Heart left ventricle (tissue), 16 donors: ENCODE measurements around the gene EEF1A2. TPM values are rescaled to one million over a fixed set of nuclear protein-coding genes. Genes with fewer than 3 reads are reported as not detected.

ENCODE experiments used
- ATAC-seq, 4 donors: fragments of 200-7000 bp; cut with Tn5 transposase; one replicate each; pipeline ENCODE4 v1.9.1; 2020 to 2022; ENCODE audit warnings: moderate library complexity in 4 of 4, mild to moderate bottlenecking in 3 of 4, moderate number of reproducible peaks in 1 of 4
- DNase-seq, 5 donors: peaks; one replicate each; pipeline ENCODE4 v3.0.0-alpha.2; 2020
- H3K27ac ChIP-seq, 12 donors: fragments of 200-600 bp; sonication (generic) in 4 of 12; one replicate each; pipeline versions ENCODE4 v1.5.0 to v1.8.0; 2016 to 2022; ENCODE audit warnings: mild to moderate bottlenecking in 2 of 12
- H3K27me3 ChIP-seq, 9 donors: fragments of 200-600 bp; sonication (generic) in 2 of 9; one replicate each; pipeline versions ENCODE4 v1.5.1 to v1.8.0; 2016 to 2022; ENCODE audit warnings: mild to moderate bottlenecking in 3 of 9
- H3K36me3 ChIP-seq, 9 donors: fragments of 200-600 bp; sonication (generic) in 2 of 9; one replicate each; pipeline versions ENCODE4 v1.5.0 to v1.8.0; 2018 to 2022; ENCODE audit warnings: mild to moderate bottlenecking in 2 of 9
- H3K4me1 ChIP-seq, 12 donors: fragments of 200-600 bp; sonication (generic) in 4 of 12; one replicate each; pipeline versions ENCODE4 v1.5.0 to v1.8.0; 2016 to 2022; ENCODE audit warnings: mild to moderate bottlenecking in 3 of 12
- H3K4me3 ChIP-seq, 12 donors: fragments of 200-600 bp; sonication (generic) in 4 of 12; one replicate each; pipeline versions ENCODE4 v1.5.0 to v1.8.0; 2017 to 2022; ENCODE audit warnings: mild to moderate bottlenecking in 9 of 12, moderate library complexity in 4 of 12
- H3K9me3 ChIP-seq, 12 donors: fragments of 200-600 bp; sonication (generic) in 4 of 12; one replicate each; pipeline versions ENCODE4 v1.5.0 to v1.8.0; 2016 to 2022; ENCODE audit warnings: mild to moderate bottlenecking in 1 of 12
- CTCF ChIP-seq, 12 donors: fragments of 200-600 bp; sonication (generic) in 4 of 12; IDR thresholded peaks; one replicate each; pipeline versions ENCODE4 v1.5.0 to v1.8.0; 2018 to 2022; ENCODE audit warnings: antibody characterized with exemption in 12 of 12, mild to moderate bottlenecking in 5 of 12
- POLR2A ChIP-seq, 2 donors: fragments of 450-650 bp; IDR thresholded peaks; one replicate each; pipeline ENCODE4 v1.6.1; 2017; ENCODE audit warnings: antibody characterized with exemption in 2 of 2, mild to moderate bottlenecking in 2 of 2, moderate library complexity in 2 of 2
- WGBS, 4 donors: extraction: QIAGEN DNeasy Blood & Tissue Kit in 2 of 4; methylation state at CpG; one replicate each; pipeline versions ENCODE4 v1.1.5 to v1.1.7; 2013 to 2018; 5-methylcytosine and 5-hydroxymethylcytosine counted together
- intact Hi-C, 10 donors: fragments of 100-400 bp; cut with DNase I; formaldehyde crosslinking; loops; one replicate each; pipeline versions ENCODE4 v1.11.1 to v1.14.2; 2022
- polyA plus RNA-seq, 2 donors: library from polyadenylated mRNA; stranded (reverse); fragments of 200-250 nt; gene quantifications; one replicate each; pipeline ENCODE4 v1.2.3, GENCODE V29; 2013
- total RNA-seq, 9 donors: library from RNA; depleted of rRNA in 2 of 9; stranded (reverse); fragments of >200 nt in 2 of 9; fragmentation: NEBNext Ultra II Directional in 3 of 9; extraction: Animal tissue kit (Norgen Biotek cat#: 25700) in 3 of 9; gene quantifications; one replicate each; pipeline versions ENCODE4 v1.1.0 to v1.2.4, GENCODE V29; 2016 to 2023
- donor health status: ischemic (EF 13 %, LVEDD 7.1; RV severe dilation, severe dysfunction).
- donor health status: healthy with polysubstance abuse.
- donor health status: DM: no; HTN: yes; CAD: no.
- donor health status: DM: no; HTN: no; CAD: no.
- donor health status: ischemic (EF 25% LVEDD 6.9; RV normal size, moderate dysfunction).
- donor health status: ischemic (EF 25% LVEDD 5.7; RV mildly dilated, moderate dysfunction).
- donor health status: healthy.
- donor health status: DM: yes; HTN: yes; CAD: no.
- donor health status: ischemic (EF 35%, LVEDD 5.7; RV mildly dilated, moderate dysfunction).
- donor health status: nonischemic (EF 11% LVEDD 7.7; RV severe dilation, severe dysfunction).
- donor health status: DM: yes; HTN: yes; CAD: no.
- donor health status: PGD.
- donor health status: ischemic (EF 29% LVEDD 5.4; RV normal size, mild dysfunction).
- donor health status: nonischemic (EF 23%, LVEDD 6.1; RV moderate dilation, normal function).

EEF1A2 gene
- total and polyA plus RNA-seq, 11 donors, result 791 to 1,794 (median 1,345) TPM

GRCh38 chr20:63463400-63464288, 35.2 kb downstream of the EEF1A2 start:
- H3K36me3 ChIP-seq, result no peaks in the 10 kb centered on the region
- no peaks in the 10 kb centered on the region for H3K4me1 ChIP-seq
- no peak overlapping the region for H3K4me3 ChIP-seq
- H3K27ac ChIP-seq, result no peak overlapping the region
- intact Hi-C loops, result no loop called here
- TF ChIP-seq POLR2A (IDR thresholded peaks at IDR 0.05) (no peak), CTCF (IDR thresholded peaks at IDR 0.05) (no peak)
- no peak for DNase-seq
- peaks cover 0 to 80% (median 12%) of the 10 kb centered on the region in 9 donors for H3K27me3 ChIP-seq
- no peak for ATAC-seq
- no peaks in the 10 kb centered on the region for H3K9me3 ChIP-seq
- 57 to 72% (median 59%) methylated on average over 20 to 22 of the region's 22 CpGs for WGBS, 4 donors

GRCh38 chr20:63462244-63462643, 36.6 kb downstream of the EEF1A2 start:
- ATAC-seq (no peak), DNase-seq (no peak)
- Histone ChIP-seq H3K27ac (no peak overlapping the region), H3K27me3 (peaks cover 0 to 76% (median 11%) of the 10 kb centered on the region in 9 donors), H3K4me3 (no peak overlapping the region), H3K9me3 (no peaks in the 10 kb centered on the region), H3K36me3 (no peaks in the 10 kb centered on the region), H3K4me1 (peaks cover 0 to 10% (median 6%) of the 10 kb centered on the region in 12 donors)
- intact Hi-C loops, result no loop called here
- no peak for TF ChIP-seq POLR2A (IDR thresholded peaks at IDR 0.05)
- no peak for TF ChIP-seq CTCF (IDR thresholded peaks at IDR 0.05)
- 36 to 66% (median 60%) methylated on average over 2 of the region's 2 CpGs for WGBS, 4 donors

GRCh38 chr20:63461104-63461763, 37.6 kb downstream of the EEF1A2 start:
- Histone ChIP-seq H3K36me3 (no peaks in the 10 kb centered on the region), H3K9me3 (no peaks in the 10 kb centered on the region), H3K27me3 (peaks cover 0 to 74% (median 12%) of the 10 kb centered on the region in 9 donors), H3K27ac (no peak overlapping the region), H3K4me1 (peaks cover 0 to 20% (median 9%) of the 10 kb centered on the region in 12 donors), H3K4me3 (no peak overlapping the region)
- ATAC-seq (no peak), DNase-seq (no peak)
- 24 to 39% (median 34%) methylated on average over 20 to 22 of the region's 22 CpGs for WGBS, 4 donors
- intact Hi-C loops, result no loop called here
- no peak for TF ChIP-seq CTCF (IDR thresholded peaks at IDR 0.05)
- no peak for TF ChIP-seq POLR2A (IDR thresholded peaks at IDR 0.05)

- TF ChIP-seq CTCF (IDR thresholded peaks at IDR 0.05) (no peak), POLR2A (IDR thresholded peaks at IDR 0.05) (no peak)
- Histone ChIP-seq H3K27ac (no peak overlapping the region), H3K27me3 (peaks cover 0 to 65% (median 14%) of the 10 kb centered on the region in 9 donors), H3K9me3 (no peaks in the 10 kb centered on the region), H3K4me3 (no peak overlapping the region), H3K4me1 (peaks cover 0 to 34% (median 11%) of the 10 kb centered on the region in 12 donors), H3K36me3 (no peaks in the 10 kb centered on the region)
- DNase-seq (no peak), ATAC-seq (no peak)
- intact Hi-C loops, result no loop called here
- WGBS, 4 donors, result 83 to 87% (median 84%) methylated on average over 17 of the region's 17 CpGs
Observed at GRCh38 chr20:63459070-63459380, 39.9 kb downstream of the EEF1A2 start.
